HG03342 (cell line): ENCODE results near the gene COL11A2.
"Not testable (repeated sequence)": the region's sequence is repeated elsewhere in the genome, so short reads cannot be mapped to it uniquely, and the experiment has no call there.

Source experiments
- ATAC-seq: cut with Tn5 transposase; IDR thresholded peaks from one replicate; pipeline ENCODE4 v1.9.1; 2021; ENCODE audit warnings: mild to moderate bottlenecking, moderate library complexity; ENCODE audit not compliant: unreplicated experiment

Gene COL11A2

GRCh38 chr6:33160728-33161344 is 31.4 kb downstream of the COL11A2 start:
- ATAC-seq, result no peak

- no peak for ATAC-seq
Observed at GRCh38 chr6:33160096-33160495, 32.2 kb downstream of the COL11A2 start.

- ATAC-seq, result no peak
Observed at GRCh38 chr6:33156964-33157363, 35.3 kb downstream of the COL11A2 start.

GRCh38 chr6:33156561-33156960 is 35.7 kb downstream of the COL11A2 start:
- ATAC-seq, result no peak

- ATAC-seq, result no peak
Observed at GRCh38 chr6:33154349-33154748, 37.9 kb downstream of the COL11A2 start.

GRCh38 chr6:33151050-33151449 is 41.2 kb downstream of the COL11A2 start:
- ATAC-seq, result no peak

- not testable (repeated sequence) for ATAC-seq
Observed at GRCh38 chr6:33150560-33150959, 41.7 kb downstream of the COL11A2 start.

- no peak for ATAC-seq
Observed at GRCh38 chr6:33147807-33148666, 44.2 kb downstream of the COL11A2 start.

- ATAC-seq, result no peak
Observed at GRCh38 chr6:33144373-33144772, 47.9 kb downstream of the COL11A2 start.

GRCh38 chr6:33143113-33143770 is 49.0 kb downstream of the COL11A2 start:
- ATAC-seq, result no peak

GRCh38 chr6:33142501-33143070 is 49.7 kb downstream of the COL11A2 start:
- ATAC-seq, result no peak

- ATAC-seq, result no peak
Observed at GRCh38 chr6:33140556-33140955, 51.7 kb downstream of the COL11A2 start.

- ATAC-seq, result no peak
Observed at GRCh38 chr6:33139596-33140206, 52.6 kb downstream of the COL11A2 start.

GRCh38 chr6:33136310-33136900 is 55.9 kb downstream of the COL11A2 start:
- no peak for ATAC-seq

- ATAC-seq, result no peak
Observed at GRCh38 chr6:33132081-33132524, 60.2 kb downstream of the COL11A2 start.

- no peak for ATAC-seq
Observed at GRCh38 chr6:33128318-33128717, 63.9 kb downstream of the COL11A2 start.

GRCh38 chr6:33126101-33126714 is 66.1 kb downstream of the COL11A2 start:
- no peak for ATAC-seq

- no peak for ATAC-seq
Observed at GRCh38 chr6:33124947-33125346, 67.3 kb downstream of the COL11A2 start.

- ATAC-seq, result no peak
Observed at GRCh38 chr6:33124525-33124901, 67.8 kb downstream of the COL11A2 start.
